A549 treated with ZK216348 at 1 μM for 4 hours (cell line): Measurements from ENCODE around the gene PDZRN3. TPM values are rescaled to one million over a fixed set of nuclear protein-coding genes. Genes with fewer than 3 reads are reported as not detected.

ENCODE experiments used
- total RNA-seq: library from RNA; stranded (reverse); fragments of 200-300 nt; extraction: Qiagen RNA extraction; gene quantifications from 5 replicates; pipeline ENCODE4 v1.2.3, GENCODE V29; 2022; ENCODE audit warnings: low read depth

The PDZRN3 gene
- total RNA-seq = not detected in 5 replicates

DNA sequence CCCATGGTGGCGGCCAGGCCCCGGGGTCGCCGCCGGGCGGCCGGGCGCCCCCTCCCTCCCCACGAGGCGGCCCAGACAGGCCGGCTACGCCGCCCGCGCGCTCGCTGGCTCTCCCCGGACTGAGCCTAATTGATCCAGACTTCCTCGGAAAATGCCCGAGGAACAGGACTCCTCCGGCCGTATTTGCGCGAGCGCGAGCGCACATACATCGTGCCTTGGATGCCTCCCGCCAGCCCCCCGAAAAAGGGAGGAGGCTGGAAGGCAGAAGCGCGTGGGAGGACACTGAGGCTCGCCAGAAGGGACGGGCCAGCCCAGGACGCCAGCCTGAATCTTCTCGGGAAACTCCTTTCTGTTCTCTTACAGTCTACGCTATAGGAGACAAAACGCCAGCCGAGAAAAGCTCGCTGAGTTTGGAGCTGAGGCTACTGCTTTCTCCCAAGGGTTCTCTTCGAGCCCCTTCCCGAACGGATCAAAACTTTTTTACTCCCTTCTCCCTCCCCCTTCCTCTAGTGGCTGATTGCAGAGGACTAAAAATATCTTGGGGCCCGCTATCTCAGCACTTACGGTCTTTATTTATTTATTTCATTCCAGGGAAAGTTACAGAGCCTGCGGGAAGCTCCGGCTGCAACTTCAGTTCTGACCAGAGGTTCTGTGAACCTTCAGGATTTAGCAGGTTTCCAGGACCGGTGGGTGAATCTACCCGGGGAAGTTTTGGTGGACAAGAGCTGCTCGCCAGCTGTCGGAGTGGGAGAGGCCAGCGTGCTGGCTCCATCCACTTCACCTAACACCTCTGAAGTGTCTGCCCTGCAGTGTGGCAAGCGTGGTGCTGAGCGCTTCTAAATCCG, at the start of gene PDZRN3:
TSS of gene PDZRN3 (minus strand) at position 121 of the 845 bp plus-strand sequence.

